WERI-Rb-1 (cell line): ENCODE results near the gene ZNF516.

ENCODE experiments used
- DNase-seq: peaks from one replicate; pipeline ENCODE4 v3.0.0-alpha.2; 2020
- H3K27ac ChIP-seq: fragments of 250-450 bp; sonication (Bioruptor Pico); 2 replicates; pipeline ENCODE4 v1.5.1; 2020; ENCODE audit warnings: mild to moderate bottlenecking, moderate library complexity
- H3K27me3 ChIP-seq: fragments of 250-450 bp; sonication (Bioruptor Pico); 2 replicates; pipeline ENCODE4 v1.5.1; 2021; ENCODE audit warnings: mild to moderate bottlenecking, low read depth, moderate library complexity; ENCODE audit not compliant: insufficient read depth, severe bottlenecking
- H3K36me3 ChIP-seq: fragments of 250-450 bp; sonication (Bioruptor Pico); 2 replicates; pipeline ENCODE4 v1.5.1; 2020; ENCODE audit warnings: mild to moderate bottlenecking, moderate library complexity
- H3K4me3 ChIP-seq: 2 replicates; pipeline ENCODE4 v1.5.1; 2011; ENCODE audit warnings: low read depth, mild to moderate bottlenecking, control low read depth, low read length
- H3K9me3 ChIP-seq: fragments of 250-450 bp; sonication (Bioruptor Pico); 2 replicates; pipeline ENCODE4 v1.5.1; 2021; ENCODE audit warnings: mild to moderate bottlenecking, moderate library complexity; ENCODE audit not compliant: severe bottlenecking
- CTCF ChIP-seq: IDR thresholded peaks from 2 replicates; pipeline ENCODE4 v1.5.1; 2011; ENCODE audit warnings: low read depth, mild to moderate bottlenecking, control low read depth, inconsistent platforms, low read length

The ZNF516 gene

DNA sequence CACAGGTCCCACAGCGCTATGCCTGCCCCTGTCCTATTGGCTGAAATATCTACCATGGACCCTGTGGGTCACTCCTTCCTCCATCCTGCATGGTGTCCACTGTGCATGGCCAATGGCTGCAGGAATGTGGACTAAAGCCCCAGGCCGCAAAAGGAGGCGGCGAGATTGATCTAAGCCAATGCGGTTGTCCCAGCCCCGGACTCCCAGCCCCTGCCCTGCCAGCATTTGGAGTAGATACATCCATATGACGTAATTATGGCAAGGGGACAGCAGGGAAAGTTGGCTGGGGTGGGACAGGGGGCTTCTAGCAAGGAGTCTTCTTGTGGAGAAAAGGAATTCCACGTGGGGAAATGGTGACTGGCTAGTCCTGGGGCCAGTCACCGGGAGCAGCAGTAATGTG, 11.4 kb upstream of the ZNF516 start:
- H3K36me3 ChIP-seq: no peaks in the 10 kb centered on the region
- TF ChIP-seq CTCF: no peak
- H3K27me3 ChIP-seq: no peaks in the 10 kb centered on the region
- no peak overlapping the region for H3K27ac ChIP-seq
- DNase-seq: no peak
- no peak overlapping the region for H3K4me3 ChIP-seq
- H3K9me3 ChIP-seq: no peaks in the 10 kb centered on the region

DNA sequence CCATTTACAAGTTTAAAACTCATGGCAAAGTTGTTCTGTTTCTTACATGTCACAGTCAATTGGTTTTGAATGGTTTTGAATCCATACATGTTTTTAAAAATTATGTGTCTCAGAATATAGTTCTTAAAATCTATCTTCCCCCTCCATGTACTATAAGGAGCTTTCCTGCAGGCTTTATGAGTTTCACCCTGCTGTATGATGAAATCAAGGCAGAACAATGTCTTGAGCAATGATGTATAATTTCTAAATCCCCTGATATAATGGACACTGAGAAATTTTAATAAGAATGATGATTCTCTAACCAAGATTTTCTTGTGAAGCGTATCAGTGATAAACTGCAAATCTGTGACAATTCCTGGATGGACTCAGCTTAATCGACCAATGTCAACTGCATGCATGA, 10.6 kb upstream of the ZNF516 start:
- DNase-seq: no peak
- no peaks in the 10 kb centered on the region for H3K36me3 ChIP-seq
- TF ChIP-seq CTCF: no peak
- no peak overlapping the region for H3K4me3 ChIP-seq
- no peak overlapping the region for H3K27ac ChIP-seq
- no peaks in the 10 kb centered on the region for H3K9me3 ChIP-seq
- H3K27me3 ChIP-seq: no peaks in the 10 kb centered on the region

GRCh38 chr18:76504749-76505148, 9.7 kb upstream of the ZNF516 start:
- TF ChIP-seq CTCF: no peak
- H3K36me3 ChIP-seq: no peaks in the 10 kb centered on the region
- no peak overlapping the region for H3K27ac ChIP-seq
- H3K9me3 ChIP-seq: no peaks in the 10 kb centered on the region
- DNase-seq: no peak
- H3K4me3 ChIP-seq: no peak overlapping the region
- H3K27me3 ChIP-seq: no peaks in the 10 kb centered on the region

DNA sequence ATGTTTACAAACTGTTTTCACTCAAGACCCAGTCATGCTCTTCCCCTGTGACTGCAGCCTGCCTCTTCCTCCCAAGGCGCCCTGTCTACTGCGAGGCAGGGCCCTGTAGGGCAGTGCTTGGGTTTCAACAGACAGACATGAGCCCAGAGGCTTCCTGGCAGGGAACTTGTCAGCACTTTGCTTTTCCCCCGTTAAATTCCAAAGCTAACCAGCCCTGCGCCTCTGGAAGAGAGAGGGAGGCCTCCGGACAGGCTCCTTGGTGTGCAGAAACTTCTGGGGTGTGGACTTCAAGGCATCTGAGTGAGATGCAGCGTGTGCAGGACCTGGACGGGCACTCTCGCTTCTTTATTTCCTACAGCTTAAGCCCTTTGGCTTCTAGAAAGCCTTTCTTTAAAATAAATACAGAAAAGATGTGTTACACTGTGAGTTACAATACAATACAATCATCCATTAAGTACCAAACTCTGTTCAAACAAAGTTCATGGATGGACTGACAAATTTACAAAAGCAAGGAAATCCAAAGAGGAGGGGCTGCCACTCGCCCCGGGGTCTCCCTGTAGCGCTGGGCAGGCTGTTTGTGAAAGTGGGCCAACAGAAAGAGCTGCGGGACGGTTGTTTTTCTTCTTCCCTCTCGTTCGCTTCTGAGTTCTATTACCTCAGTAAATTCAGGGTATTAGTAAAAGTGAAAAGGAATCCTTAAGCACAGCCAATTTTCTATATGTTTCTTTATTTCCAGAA, 8.8 kb upstream of the ZNF516 start:
- Histone ChIP-seq H3K27ac (no peak overlapping the region), H3K36me3 (no peaks in the 10 kb centered on the region), H3K9me3 (no peaks in the 10 kb centered on the region), H3K27me3 (no peaks in the 10 kb centered on the region), H3K4me3 (no peak overlapping the region)
- DNase-seq: no peak
- no peak for TF ChIP-seq CTCF

DNA sequence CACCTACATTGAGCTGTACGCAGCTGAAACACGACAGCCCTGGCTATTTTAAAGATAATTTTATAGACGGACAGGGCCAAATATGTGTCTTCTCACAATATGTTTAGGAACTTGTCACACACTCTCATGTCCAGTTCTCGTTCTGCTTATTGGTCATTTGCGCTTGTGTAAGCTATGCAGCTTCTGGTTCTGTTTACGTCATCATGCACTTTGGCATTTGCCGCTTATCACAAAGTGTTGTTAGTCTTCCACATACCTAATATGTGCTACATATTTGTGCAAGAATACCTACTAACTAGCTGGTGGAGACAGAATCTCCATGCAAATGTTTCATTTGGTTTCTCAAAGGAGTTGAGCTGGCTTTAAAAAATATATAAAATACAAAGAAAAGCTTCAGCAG, 7.5 kb upstream of the ZNF516 start:
- Histone ChIP-seq H3K27me3 (no peaks in the 10 kb centered on the region), H3K4me3 (no peak overlapping the region), H3K36me3 (no peaks in the 10 kb centered on the region), H3K9me3 (no peaks in the 10 kb centered on the region), H3K27ac (no peak overlapping the region)
- TF ChIP-seq CTCF: no peak
- DNase-seq: no peak
